ENCODE data around the gene FAM163B.
A peak's percentile ranks its signal among the peaks of the same experiment; 100 is the strongest.
"Not testable (repeated sequence)": the region's sequence is repeated elsewhere in the genome, so short reads cannot be mapped to it uniquely, and the experiment has no call there.

The FAM163B gene

DNA sequence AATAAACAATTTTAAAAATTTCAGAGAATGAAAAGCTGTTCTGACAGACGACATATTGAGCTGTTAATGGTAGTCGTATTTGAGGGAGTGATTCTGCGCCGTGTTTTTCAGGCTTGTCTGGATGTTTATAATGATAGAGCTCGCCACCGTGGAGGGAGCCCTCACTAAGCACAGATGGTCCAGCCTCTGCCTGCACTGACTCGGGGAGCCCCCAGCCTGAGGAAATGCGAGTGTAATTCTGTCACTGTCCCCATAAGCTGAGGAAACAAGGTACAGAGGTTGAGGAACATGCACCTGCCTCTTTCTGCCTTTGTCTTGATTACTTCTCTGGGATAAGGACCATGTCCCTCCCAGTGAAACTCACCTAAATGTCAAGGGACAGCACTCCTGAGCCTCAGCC is 19.6 kb upstream of the FAM163B start:
- no peak overlapping the region for H3K4me3 ChIP-seq (ENCODE audit: low read depth, low read length)
- no peak for TF ChIP-seq CTCF (IDR thresholded peaks at IDR 0.05; ENCODE audit: insufficient read depth, low read depth, low read length, missing control alignments)
- DNase-seq (ENCODE audit: low read depth): no peak

DNA sequence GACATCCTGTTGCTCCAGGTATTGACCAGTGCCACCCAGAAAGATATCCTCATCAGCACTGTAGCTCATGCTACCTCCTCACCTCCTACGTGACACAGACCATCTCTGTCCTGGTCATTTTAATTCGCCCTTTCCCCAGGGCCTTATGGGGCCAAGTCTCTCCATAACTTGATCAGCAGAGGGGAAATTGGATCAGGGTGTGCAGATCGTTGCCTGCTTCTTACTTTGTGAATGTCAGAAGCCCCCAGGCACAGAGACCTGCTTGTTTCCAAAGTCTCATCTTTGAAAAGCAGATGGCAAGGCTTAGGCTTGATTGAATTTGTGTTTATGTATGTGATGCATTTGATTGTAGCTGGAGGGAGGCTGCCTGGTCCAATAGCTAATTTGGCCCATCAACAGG is 18.2 kb upstream of the FAM163B start:
- no peak overlapping the region for H3K4me3 ChIP-seq (ENCODE audit: low read depth, low read length)
- DNase-seq (ENCODE audit: low read depth): no peak
- no peak for TF ChIP-seq CTCF (IDR thresholded peaks at IDR 0.05; ENCODE audit: insufficient read depth, low read depth, low read length, missing control alignments)

GRCh38 chr9:133626008-133626407 is 16.8 kb upstream of the FAM163B start:
- H3K4me3 ChIP-seq (ENCODE audit: low read depth, low read length): not testable (repeated sequence)

GRCh38 chr9:133622555-133622954 is 13.4 kb upstream of the FAM163B start:
- H3K4me3 ChIP-seq (ENCODE audit: low read depth, low read length): no peak overlapping the region
- no peak for DNase-seq (ENCODE audit: low read depth)
- TF ChIP-seq CTCF (IDR thresholded peaks at IDR 0.05; ENCODE audit: insufficient read depth, low read depth, low read length, missing control alignments): no peak

More at GRCh38 chr9:133626008-133626407, 16.8 kb upstream of the FAM163B start:
- not testable (repeated sequence) for DNase-seq (ENCODE audit: low read depth)

DNA sequence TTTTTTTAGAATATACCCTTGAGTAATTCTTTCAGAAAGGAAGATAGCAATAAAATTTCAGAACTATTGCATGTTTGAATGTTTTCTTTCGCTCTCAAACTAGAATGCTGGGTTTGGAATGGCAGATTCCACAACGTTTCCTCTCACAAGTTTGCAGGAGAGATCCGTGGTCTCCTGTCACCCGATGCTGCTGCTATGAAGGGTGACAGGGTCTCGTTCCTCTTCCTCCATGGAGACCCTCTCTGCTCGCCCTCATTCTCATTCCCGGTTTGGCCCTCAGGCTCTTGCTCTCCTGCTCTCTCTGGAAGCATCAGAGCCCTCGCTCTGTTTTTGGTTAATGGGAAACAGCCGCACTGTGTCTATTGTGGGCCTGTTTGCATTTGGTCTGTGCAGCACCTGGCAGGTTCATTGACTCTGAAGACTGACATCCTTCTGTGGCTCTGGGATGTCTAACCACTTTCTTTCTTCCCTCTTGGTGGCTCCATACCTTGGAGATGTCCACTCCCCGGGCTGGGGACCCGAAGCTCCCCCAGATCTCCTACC is 12.6 kb upstream of the FAM163B start:
- H3K4me3 ChIP-seq (ENCODE audit: low read depth, low read length): no peak overlapping the region
- DNase-seq (ENCODE audit: low read depth): no peak
- no peak for TF ChIP-seq CTCF (IDR thresholded peaks at IDR 0.05; ENCODE audit: insufficient read depth, low read depth, low read length, missing control alignments)

DNA sequence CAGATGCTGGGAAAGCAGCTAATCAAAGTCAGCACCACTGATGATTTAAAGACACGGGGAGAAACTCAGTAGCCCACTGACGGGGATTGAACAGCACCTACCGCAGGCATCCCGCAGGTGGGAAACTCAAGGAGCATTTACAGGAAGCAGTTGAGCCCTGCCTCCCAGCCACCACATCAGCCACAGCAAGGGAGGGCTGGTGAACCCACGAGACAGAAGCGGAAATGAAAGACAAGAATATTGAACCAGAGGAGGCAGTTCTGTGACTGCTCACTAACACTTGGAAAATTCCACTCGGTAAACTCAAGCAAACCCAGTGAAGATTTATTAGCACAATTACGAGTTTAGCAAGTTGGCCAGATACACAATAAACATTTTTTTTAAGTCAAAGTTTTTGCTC is 10.6 kb upstream of the FAM163B start:
- DNase-seq (ENCODE audit: low read depth): peak; percentile 19
- no peak for TF ChIP-seq CTCF (IDR thresholded peaks at IDR 0.05; ENCODE audit: insufficient read depth, low read depth, low read length, missing control alignments)
- H3K4me3 ChIP-seq (ENCODE audit: low read depth, low read length): no peak overlapping the region

DNA sequence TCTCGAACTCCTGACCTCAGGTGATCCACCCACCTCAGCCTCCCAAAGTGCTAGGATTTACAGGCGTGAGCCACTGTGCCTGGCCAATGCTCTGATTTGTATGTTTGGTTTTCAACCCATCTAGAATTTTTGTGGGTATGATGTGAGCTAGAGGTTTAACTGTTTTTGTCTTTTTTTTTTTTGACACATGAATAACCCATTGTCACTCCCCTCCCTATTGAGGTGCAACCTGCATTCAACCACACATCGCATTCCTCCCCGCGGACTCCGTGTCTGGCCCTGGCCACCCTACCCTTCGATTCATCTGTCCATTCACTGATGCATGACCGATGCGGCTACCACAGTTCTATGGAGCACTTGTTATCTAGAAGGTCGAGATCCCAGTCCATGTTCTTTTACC is 9.5 kb upstream of the FAM163B start:
- no peak for DNase-seq (ENCODE audit: low read depth)
- no peak overlapping the region for H3K4me3 ChIP-seq (ENCODE audit: low read depth, low read length)
- no peak for TF ChIP-seq CTCF (IDR thresholded peaks at IDR 0.05; ENCODE audit: insufficient read depth, low read depth, low read length, missing control alignments)
